ENCODE data around the gene CRIP2. TPM values are rescaled to one million over a fixed set of nuclear protein-coding genes. Genes with fewer than 3 reads are reported as not detected.

The CRIP2 gene
- total and polyA plus RNA-seq, 12 donors = 5.9 to 193 (median 56.4) TPM

DNA sequence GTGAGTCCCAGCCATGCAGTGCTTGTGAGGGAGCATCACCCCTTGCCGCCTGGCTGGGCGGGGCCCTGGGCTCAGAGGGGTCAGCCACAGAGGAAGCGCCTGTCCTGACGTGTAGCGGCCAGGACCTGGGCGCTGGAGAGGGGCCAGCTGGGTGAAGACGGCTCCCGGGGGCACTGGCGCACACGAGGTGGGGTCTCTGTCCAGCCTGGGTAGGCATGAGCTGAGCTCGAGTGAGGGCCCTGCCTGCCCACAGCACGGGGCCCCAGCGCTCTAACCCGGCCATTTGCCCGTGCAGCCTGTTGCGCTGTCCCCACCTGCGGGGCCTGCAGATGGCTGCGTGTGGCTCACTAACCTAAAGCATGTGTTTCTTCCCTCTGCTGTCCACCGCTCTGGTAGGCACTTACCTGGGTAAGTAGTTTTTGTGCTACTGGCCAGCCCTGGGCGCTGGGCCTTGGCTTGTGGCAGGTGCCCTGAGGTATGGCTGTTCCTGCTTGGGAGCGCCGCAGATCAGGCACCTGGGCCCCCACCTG is 6.6 kb upstream of the CRIP2 start:
- intact Hi-C loops (cut with DNase I) = no loop called here
- peak overlapping the region in 1 of 5 donors; percentile 49 for H3K27ac ChIP-seq

GRCh38 chr14:105468621-105469241 is 5.9 kb upstream of the CRIP2 start:
- H3K9me3 ChIP-seq (replicated peaks in 1 of 3) = no peaks in the 10 kb centered on the region
- intact Hi-C loops (cut with DNase I) = no loop called here
- H3K4me3 ChIP-seq = no peak overlapping the region
- H3K4me1 ChIP-seq (replicated peaks in 1 of 2) = peaks cover under 1 to 35% of the 10 kb centered on the region in 2 donors
- peak overlapping the region in 1 of 5 donors; percentile 54 for H3K27ac ChIP-seq
- H3K36me3 ChIP-seq (replicated peaks in 1 of 2) = peaks cover 0 to 37% of the 10 kb centered on the region in 2 donors
- no peak for DNase-seq
- H3K27me3 ChIP-seq = no peaks in the 10 kb centered on the region
- WGBS, 4 donors = 65 to 81% (median 77%) methylated on average over 10 to 19 of the region's 19 CpGs
- TF ChIP-seq CTCF (IDR thresholded peaks at IDR 0.05) (no peak), POLR2A (IDR thresholded peaks at IDR 0.05) (no peak)

More for the DNA sequence above, 6.6 kb upstream of the CRIP2 start:
- no peaks in the 10 kb centered on the region for H3K27me3 ChIP-seq
- TF ChIP-seq CTCF (IDR thresholded peaks at IDR 0.05) (no peak), POLR2A (IDR thresholded peaks at IDR 0.05) (no peak)
- no peak for DNase-seq
- H3K4me3 ChIP-seq = no peak overlapping the region
- H3K4me1 ChIP-seq (replicated peaks in 1 of 2) = peaks cover 0 to 28% of the 10 kb centered on the region in 2 donors
- WGBS, 4 donors = 88 to 97% (median 89%) methylated on average over 5 to 22 of the region's 22 CpGs
- H3K36me3 ChIP-seq (replicated peaks in 1 of 2) = peaks cover 0 to 44% of the 10 kb centered on the region in 2 donors
- H3K9me3 ChIP-seq (replicated peaks in 1 of 3) = no peaks in the 10 kb centered on the region

GRCh38 chr14:105469456-105470349 is 4.9 kb upstream of the CRIP2 start:
- intact Hi-C loops (cut with DNase I) = no loop called here
- H3K27ac ChIP-seq = peak overlapping the region in 1 of 5 donors; percentile 54
- no peak overlapping the region for H3K4me3 ChIP-seq
- WGBS, 4 donors = 82 to 89% (median 85%) methylated on average over 22 to 54 of the region's 54 CpGs
- H3K36me3 ChIP-seq (replicated peaks in 1 of 2) = peaks cover 0 to 28% of the 10 kb centered on the region in 2 donors
- no peak for DNase-seq
- no peak for TF ChIP-seq POLR2A (IDR thresholded peaks at IDR 0.05)
- TF ChIP-seq CTCF (IDR thresholded peaks at IDR 0.05) = no peak
- H3K27me3 ChIP-seq = no peaks in the 10 kb centered on the region
- peaks cover 6 to 40% of the 10 kb centered on the region in 2 donors for H3K4me1 ChIP-seq (replicated peaks in 1 of 2)
- H3K9me3 ChIP-seq (replicated peaks in 1 of 3) = no peaks in the 10 kb centered on the region
